DMS153 (cell line): ENCODE measurements around the gene CAMK2N1.
"Not testable (repeated sequence)": the region's sequence is repeated elsewhere in the genome, so short reads cannot be mapped to it uniquely, and the experiment has no call there.

Source experiments
- DNase-seq: peaks from one replicate; lab custom pipeline; 2025; lab: John Stamatoyannopoulos, UW

The CAMK2N1 gene

GRCh38 chr1:20485527-20486456, at the start of gene CAMK2N1:
TSS of gene CAMK2N1 (minus strand) at chr1:20486210. CDS start at chr1:20485379, 831 bp downstream.
- peak; percentile 50 for DNase-seq

- no peak for DNase-seq
Measured at GRCh38 chr1:20534659-20535417, 48.8 kb upstream of the CAMK2N1 start.

DNA sequence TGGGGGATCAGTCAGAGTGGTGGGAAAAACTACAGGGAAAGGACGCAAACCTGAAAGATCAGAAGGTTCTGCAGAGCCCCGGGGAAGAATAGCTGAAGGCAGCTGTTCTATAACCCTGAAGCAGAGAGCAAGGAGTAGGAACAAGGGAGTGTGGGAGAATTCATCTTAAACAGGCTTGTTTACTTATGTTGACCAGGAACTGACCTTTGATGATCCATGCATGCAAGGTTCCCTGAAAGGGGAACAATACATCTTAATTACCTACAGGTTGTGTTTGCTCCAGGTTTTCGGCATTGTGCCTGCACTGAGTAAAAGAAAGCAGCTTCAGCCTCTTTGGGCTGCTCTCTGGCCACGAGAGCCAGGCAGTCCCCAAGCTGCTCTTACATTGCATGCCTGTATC, 47.6 kb upstream of the CAMK2N1 start:
- DNase-seq: no peak

DNA sequence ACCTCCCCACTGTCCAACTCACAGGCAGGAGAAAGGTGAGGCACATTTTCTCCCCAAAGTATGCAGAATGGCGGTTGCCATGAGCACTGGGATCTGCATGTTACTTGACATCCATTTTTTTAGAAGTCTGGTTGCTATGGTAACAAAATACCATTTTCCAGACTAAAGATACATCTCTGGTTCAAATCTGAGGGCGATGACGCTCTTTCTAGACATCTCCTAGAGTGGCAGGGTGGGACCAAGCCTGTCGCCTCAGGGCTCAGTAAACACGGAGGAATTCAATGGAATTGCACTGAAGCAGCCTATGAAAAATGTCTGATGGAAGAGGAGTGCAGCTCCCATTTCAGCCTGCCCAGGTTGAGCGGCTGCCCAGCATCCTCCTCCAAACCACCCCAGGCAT, 44.9 kb upstream of the CAMK2N1 start:
- no peak for DNase-seq

DNA sequence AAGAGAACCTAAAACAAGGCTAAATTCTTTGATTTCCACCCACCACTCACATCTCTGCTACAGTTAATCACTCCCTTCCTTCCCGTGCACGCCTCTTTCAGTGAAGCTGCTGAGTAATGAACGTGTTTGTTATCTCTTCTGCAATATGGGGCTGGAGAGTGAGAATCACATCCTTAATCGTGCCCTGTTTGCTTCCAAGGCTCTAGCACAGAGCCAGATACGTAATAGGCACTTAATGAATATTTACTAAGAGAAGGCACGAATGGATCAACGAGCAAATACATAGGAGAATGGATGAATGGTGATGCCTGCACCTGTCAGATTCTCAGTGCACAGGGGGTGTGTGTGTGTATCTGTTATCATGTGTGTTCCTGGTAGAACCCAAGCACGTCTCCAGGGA, 44.3 kb upstream of the CAMK2N1 start:
- DNase-seq: peak; percentile 60

DNA sequence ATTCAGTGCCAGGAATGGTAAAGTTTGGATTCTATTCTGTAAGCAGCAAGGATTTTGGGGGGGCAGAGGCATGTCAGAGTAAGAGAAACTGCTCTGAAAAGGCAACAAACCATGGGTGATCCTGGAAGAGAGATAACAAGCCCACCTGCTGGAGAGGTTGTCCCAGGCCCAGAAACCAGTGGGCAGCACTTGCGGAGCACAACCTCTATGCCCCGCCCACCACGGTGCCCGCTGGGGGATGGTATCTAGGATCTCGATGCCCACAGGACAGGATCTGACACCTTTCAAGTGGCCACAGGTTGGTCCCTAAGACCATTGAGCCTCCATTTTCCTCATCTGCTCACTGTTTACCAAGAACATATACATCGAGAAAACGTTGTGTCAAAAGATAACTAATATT, 42.2 kb upstream of the CAMK2N1 start:
- no peak for DNase-seq

GRCh38 chr1:20526267-20526666, 40.3 kb upstream of the CAMK2N1 start:
- no peak for DNase-seq

- peak; percentile 66 for DNase-seq
Measured at GRCh38 chr1:20521960-20522861, 36.2 kb upstream of the CAMK2N1 start.

- not testable (repeated sequence) for DNase-seq
Measured at GRCh38 chr1:20519609-20520262, 33.7 kb upstream of the CAMK2N1 start.

- DNase-seq: no peak
Measured at GRCh38 chr1:20511518-20512428, 25.8 kb upstream of the CAMK2N1 start.

DNA sequence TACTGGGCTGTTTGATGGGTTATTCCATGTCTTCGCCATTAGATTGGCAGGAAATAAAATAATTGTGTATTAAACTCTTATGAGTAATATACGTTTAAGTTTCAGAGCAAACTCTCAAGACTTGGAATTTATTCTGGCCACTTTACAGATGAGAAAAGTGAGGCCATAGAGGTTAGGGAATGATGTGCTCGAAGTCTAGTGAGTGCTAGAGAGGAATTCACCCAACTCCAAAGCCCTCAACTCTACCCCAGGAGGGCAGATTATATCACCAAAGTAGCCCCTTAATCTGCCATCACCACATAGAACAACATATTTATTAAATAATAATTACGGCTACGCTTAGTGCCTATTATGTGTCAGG, 22.4 kb upstream of the CAMK2N1 start:
- no peak for DNase-seq

DNA sequence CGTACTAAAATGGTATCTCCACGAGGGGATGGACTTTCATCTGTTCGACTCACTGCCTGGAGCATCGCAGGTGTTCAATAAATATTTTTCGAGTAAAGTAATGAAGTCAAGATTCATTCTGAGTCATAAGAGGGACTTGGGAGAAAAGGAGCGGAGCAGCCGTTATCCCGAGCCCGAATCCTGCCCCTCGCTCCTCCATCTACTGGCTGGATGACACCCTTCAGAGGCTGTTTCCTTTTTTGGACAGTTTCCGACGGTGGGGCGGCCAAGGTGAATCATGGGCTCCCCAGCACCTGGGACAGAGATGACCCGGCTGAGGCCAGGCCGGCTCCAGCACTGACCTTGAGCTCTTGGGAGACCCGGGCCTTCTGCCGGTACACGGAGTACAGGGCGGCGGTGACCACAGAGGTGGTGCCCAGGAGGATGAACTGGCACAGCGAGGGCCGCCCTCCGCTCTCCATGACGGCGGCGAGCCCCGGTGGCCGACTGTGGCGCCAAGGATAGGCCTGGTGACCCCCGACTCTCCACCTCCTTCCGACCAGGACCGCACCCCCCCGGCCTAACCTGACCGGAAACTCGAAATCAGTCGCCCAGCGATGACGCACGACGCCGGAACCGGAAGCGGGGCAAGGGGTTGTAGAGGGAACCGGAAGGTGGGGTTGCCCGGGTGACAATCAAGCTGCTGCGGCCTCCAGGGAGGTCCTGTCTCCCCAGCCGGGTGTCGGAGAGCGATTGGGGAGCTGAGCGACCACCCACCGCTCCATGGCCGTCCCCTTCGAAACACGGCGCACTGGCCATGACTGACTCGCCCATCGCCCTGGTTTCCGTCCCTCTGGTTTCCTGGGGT, 21.8 kb upstream of the CAMK2N1 start, which contains the start of gene MUL1:
TSS of gene MUL1 (minus strand) at position 588 of the 847 bp plus-strand sequence. CDS start at position 461, 127 bp downstream.
- DNase-seq: peak; percentile 87

DNA sequence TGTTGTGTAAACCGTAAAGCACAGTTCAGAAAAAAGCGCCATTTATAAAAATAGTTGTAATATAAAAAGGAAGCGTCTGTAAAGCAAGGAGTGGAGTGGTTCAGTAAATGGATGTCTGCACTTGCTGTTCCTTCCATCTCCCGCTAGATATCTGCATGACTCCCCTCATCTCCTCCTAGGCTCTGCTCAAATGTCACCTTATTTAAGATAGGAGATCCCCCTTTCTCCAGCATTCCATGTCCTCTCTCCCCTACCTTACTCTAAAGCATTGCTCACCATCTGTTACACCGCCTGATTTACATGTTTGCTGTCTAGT, 21.2 kb upstream of the CAMK2N1 start:
- no peak for DNase-seq

DNA sequence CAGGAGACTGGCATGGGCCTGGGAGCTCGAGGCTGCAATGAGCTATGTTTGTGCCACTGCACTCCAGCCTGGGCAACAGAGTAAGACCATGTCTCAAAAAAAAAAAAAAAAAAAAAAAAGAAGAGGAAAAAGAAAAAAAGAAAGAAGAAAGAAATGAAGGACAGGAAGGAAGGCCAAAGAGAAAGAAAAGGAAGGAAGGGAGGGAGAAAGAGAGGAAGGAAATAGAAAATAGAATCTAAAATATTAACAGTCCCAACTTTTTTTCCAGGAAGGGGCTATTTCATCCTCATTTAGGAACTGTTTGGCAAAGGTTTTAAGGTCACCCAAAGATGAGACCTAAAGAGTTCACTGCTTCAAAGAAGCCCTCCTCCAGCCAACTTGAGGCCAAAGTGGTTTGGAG, 19.5 kb upstream of the CAMK2N1 start:
- no peak for DNase-seq

DNA sequence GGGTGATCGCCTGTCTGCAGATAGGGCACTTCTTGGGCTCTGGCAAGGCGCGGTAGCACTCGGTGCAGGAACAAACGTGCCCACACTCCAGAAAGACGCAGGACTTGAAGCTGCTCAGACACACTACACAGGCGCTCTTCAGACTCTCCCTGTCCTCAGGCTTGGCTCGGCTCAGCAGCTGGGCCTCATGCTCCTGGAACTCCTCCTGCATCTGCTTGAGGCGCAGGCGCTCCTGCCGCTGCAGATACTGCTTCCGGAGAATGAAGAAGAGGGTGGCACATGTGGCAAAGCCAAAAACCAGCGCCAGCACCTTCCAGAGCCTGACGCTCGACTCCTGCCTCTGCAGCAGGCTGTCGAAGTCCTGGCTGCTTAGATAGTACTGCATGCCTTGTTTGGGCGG, 14.7 kb upstream of the CAMK2N1 start:
- no peak for DNase-seq

DNA sequence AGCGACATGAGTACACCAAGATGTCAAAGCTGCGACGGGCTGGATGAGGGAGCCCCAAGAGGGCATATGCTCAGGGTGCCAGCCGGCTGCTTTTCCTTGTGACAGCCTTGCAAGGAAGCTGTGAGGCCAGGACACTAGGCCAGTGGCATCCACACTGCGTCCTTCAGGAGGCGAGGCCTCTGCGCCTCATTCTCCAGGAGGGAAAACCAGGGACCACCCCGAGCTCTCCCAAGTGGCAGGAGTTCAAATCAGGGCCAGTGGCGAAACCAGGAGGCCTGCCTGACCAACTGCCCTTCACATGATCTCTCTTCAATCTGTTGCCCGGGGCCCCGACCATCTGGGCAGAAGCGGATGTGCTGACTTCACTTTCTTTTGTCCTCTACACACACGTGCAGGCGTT, 13.7 kb upstream of the CAMK2N1 start:
- DNase-seq: no peak

DNA sequence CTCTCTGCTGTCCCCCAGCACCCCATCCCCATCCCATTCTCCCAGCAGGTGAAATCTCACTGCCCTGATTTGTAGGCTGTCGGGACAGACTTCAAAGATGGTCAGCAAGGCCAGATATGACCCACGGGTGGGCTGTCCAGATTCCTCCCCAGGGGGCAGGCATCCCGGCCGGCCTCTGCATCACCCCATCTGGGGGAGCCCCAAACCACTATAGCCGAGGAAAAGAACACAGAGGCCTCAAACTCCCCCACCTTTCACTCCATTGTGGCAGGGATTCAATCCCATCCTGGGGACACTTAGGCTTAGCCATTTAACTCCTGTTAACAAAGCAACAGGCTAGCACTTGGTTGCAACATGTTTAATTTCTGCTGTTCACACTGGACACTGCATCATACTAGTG, 13.1 kb upstream of the CAMK2N1 start:
- DNase-seq: no peak

GRCh38 chr1:20498116-20498515, 12.1 kb upstream of the CAMK2N1 start:
- DNase-seq: no peak

GRCh38 chr1:20497506-20497905, 11.5 kb upstream of the CAMK2N1 start:
- DNase-seq: no peak
